22Rv1 (cell line): ENCODE measurements around the gene ANKRD6.

Experiments used
- CTCF ChIP-seq: fragments of 450-650 bp; IDR thresholded peaks from 2 replicates; pipeline ENCODE4 v1.5.1; 2017; ENCODE audit warnings: mild to moderate bottlenecking
- ZFX ChIP-seq: fragments of 450-650 bp; IDR thresholded peaks from 2 replicates; pipeline ENCODE4 v1.6.1; 2017; ENCODE audit warnings: antibody characterized with exemption, borderline replicate concordance

GRCh38 chr6:89402776-89403175, 30.2 kb upstream of the ANKRD6 start:
- TF ChIP-seq CTCF: no peak
- no peak for TF ChIP-seq ZFX
